Body of pancreas (tissue), 4 donors: ENCODE measurements around the gene RHBDF2. TPM values are rescaled to one million over a fixed set of nuclear protein-coding genes. Genes with fewer than 3 reads are reported as not detected.

Experiments used
- ATAC-seq: fragments of 150-250 bp; one replicate; pipeline ENCODE4 v1.9.1; 2016
- DNase-seq, 4 donors: peaks; one replicate each; pipeline ENCODE4 v3.0.0-alpha.2; 2019
- H3K27ac ChIP-seq, 4 donors: fragments of 200-600 bp; sonication (generic); 1 replicate in 3 of 4; 2 replicates in 1 of 4; pipeline versions ENCODE4 v1.5.1 to v1.6.1; 2016 to 2019; ENCODE audit warnings: mild to moderate bottlenecking in 1 of 4, mixed read lengths in 1 of 4, moderate library complexity in 1 of 4
- H3K27me3 ChIP-seq, 2 donors: fragments of 200-600 bp; sonication (generic); one replicate each; pipeline ENCODE4 v1.6.0; 2016; ENCODE audit warnings: mild to moderate bottlenecking in 1 of 2
- H3K36me3 ChIP-seq, 2 donors: fragments of 200-600 bp; sonication (generic); replicated peaks in 1 of 2; 2 replicates each; pipeline ENCODE4 v1.5.1; 2016; ENCODE audit warnings: low read depth in 2 of 2; ENCODE audit not compliant: insufficient read depth in 1 of 2
- H3K4me1 ChIP-seq: fragments of 200-600 bp; sonication (generic); one replicate; pipeline ENCODE4 v1.6.0; 2016
- H3K4me3 ChIP-seq, 2 donors: fragments of 200-600 bp; sonication (generic); 1 replicate in 1 of 2; 2 replicates in 1 of 2; pipeline ENCODE4 v1.5.1; 2016 to 2019
- H3K9me3 ChIP-seq, 3 donors: fragments of 200-600 bp; sonication (generic); 1 replicate in 2 of 3; 2 replicates in 1 of 3; pipeline ENCODE4 v1.5.1; 2016
- POLR2A ChIP-seq, 3 donors: fragments of 450-650 bp; IDR thresholded peaks; one replicate each; pipeline ENCODE4 v1.6.1; 2016; ENCODE audit warnings: antibody characterized with exemption in 3 of 3, mild to moderate bottlenecking in 2 of 3
- WGBS, 2 donors: methylation state at CpG; one replicate each; pipeline ENCODE4 v1.1.5; 2017; 5-methylcytosine and 5-hydroxymethylcytosine counted together
- intact Hi-C: fragments of 100-400 bp; cut with DNase I; formaldehyde crosslinking; loops from one replicate; pipeline ENCODE4 v1.15.1; 2023
- total RNA-seq, 2 donors: library from RNA; depleted of rRNA; stranded (reverse); fragments of >200 nt; gene quantifications; one replicate each; pipeline ENCODE4 v1.1.0, GENCODE V29; 2016
- TF ChIP-seq, protein P1 (sequence below), 7 experiments: fragments of 450-650 bp in 4 of 7; fragments of 200-600 bp in 3 of 7; sonication (generic) in 3 of 7; IDR thresholded peaks; one replicate each; pipeline ENCODE4 v1.5.1; 2016 to 2019; ENCODE audit warnings: antibody characterized with exemption in 7 of 7

The RHBDF2 gene
- total RNA-seq, 2 donors from 2014 or later: 23.1 to 48.1 TPM

DNA sequence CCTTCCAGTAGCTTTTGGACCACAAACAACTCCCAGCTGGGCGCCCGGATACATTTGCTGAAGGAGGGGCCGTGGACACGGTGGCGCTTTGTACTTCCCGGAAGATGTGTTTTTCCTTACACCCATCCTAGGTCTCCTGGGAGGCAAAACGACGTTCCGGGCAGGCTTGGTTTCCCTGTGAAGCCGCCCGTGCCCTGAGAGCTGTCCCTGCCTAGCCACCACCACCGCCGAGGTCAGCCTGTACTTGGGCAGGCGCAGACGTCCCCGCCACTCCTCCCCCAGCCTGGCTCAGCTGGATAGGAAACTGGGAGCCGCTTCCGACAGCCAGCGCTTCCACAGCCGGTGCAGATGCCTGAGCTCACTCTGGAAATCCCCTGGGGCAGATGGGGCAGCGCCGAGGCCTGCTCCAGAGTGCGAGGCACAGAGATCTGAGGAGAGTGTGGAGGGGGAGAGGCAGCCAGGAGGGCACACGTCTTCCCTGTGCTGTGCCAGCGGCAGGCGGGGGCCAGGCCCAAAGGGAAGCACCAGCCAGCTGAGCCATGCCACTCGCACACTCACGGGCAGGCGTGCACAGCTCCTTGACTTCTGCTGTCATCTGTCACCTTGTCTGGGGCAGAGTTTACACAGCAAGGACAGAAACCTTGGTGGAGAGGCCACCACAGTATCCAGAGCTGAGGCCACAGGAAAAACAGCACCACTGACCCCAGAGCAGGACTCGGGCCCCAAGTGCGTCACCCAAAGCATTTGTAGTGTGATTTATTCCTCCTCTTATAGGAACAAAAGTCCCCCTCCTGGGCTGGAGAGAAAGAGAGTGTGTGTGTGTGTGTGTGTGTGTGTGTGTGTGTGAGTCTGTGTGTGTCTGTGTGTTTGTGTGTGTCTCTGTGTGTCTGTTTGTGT, 3.0 kb downstream of the RHBDF2 start:
- Histone ChIP-seq H3K27me3 (no peaks in the 10 kb centered on the region), H3K4me1 (peaks cover 78% of the 10 kb centered on the region), H3K36me3 (no peaks in the 10 kb centered on the region), H3K9me3 (no peaks in the 10 kb centered on the region), H3K27ac (peak overlapping the region; percentile 76 to 96 (median 89)), H3K4me3 (no peak overlapping the region)
- 14 to 30% methylated on average over 2 to 31 of the region's 31 CpGs for WGBS, 2 donors
- intact Hi-C loops: no loop called here
- peak; percentile 46 to 84 (median 74) for TF ChIP-seq POLR2A (IDR thresholded peaks at IDR 0.05)
- TF ChIP-seq, protein P1, sequence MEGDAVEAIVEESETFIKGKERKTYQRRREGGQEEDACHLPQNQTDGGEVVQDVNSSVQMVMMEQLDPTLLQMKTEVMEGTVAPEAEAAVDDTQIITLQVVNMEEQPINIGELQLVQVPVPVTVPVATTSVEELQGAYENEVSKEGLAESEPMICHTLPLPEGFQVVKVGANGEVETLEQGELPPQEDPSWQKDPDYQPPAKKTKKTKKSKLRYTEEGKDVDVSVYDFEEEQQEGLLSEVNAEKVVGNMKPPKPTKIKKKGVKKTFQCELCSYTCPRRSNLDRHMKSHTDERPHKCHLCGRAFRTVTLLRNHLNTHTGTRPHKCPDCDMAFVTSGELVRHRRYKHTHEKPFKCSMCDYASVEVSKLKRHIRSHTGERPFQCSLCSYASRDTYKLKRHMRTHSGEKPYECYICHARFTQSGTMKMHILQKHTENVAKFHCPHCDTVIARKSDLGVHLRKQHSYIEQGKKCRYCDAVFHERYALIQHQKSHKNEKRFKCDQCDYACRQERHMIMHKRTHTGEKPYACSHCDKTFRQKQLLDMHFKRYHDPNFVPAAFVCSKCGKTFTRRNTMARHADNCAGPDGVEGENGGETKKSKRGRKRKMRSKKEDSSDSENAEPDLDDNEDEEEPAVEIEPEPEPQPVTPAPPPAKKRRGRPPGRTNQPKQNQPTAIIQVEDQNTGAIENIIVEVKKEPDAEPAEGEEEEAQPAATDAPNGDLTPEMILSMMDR (IDR thresholded peaks at IDR 0.05): peak in 1 of 7 experiments; percentile 7
- DNase-seq (peak; percentile 81 to 92 (median 90)), ATAC-seq (peak; percentile 49)

DNA sequence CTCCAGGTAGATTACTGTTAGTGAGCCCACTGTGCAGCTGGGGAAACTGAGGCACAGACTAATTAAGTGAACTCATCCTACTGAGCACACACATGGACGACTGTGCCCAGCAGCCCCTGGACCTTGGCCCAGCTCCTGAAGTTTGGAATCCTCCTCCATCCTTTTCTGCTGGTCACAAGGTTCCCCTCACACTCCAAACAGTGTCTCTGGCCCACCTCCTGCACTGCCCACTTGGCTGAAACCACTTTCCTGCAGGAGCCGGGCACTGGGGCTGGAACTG, 3.6 kb downstream of the RHBDF2 start:
- intact Hi-C loops: no loop called here
- H3K36me3 ChIP-seq: no peaks in the 10 kb centered on the region
- no peak for TF ChIP-seq POLR2A (IDR thresholded peaks at IDR 0.05)
- TF ChIP-seq, protein P1 (IDR thresholded peaks at IDR 0.05): no peak
- WGBS, 2 donors: 0 to 11% methylated on average over 1 to 2 of the region's 2 CpGs
- H3K4me1 ChIP-seq: peaks cover 76% of the 10 kb centered on the region
- H3K9me3 ChIP-seq: no peaks in the 10 kb centered on the region
- H3K27me3 ChIP-seq: no peaks in the 10 kb centered on the region
- no peak overlapping the region for H3K4me3 ChIP-seq
- DNase-seq: no peak
- H3K27ac ChIP-seq: peak overlapping the region; percentile 76 to 96 (median 89)
- no peak for ATAC-seq

DNA sequence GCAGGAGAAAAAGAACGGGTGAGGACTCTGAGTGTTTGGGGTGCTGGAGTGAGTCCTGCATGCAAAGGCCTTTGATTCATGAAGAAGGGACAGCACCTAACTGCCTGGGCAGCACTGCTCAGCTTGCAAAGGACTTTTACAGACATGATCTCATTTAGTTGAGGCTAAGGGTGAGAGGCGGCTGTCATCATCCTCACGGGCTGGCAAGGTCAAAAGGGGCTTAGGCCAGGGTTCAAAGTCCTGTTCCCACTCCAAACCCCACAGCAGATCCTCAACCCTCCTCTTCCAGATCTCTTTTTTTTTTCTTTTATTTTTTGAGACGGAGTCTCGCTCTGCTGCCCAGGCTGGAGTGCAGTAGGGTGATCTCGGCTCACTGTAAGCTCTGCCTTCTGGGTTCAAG, 4.8 kb downstream of the RHBDF2 start:
- no peak for ATAC-seq
- TF ChIP-seq, protein P1 (IDR thresholded peaks at IDR 0.05): no peak
- no peak for TF ChIP-seq POLR2A (IDR thresholded peaks at IDR 0.05)
- intact Hi-C loops: no loop called here
- H3K27ac ChIP-seq: no peak overlapping the region
- no peaks in the 10 kb centered on the region for H3K9me3 ChIP-seq
- DNase-seq: no peak
- H3K4me3 ChIP-seq: no peak overlapping the region
- no peaks in the 10 kb centered on the region for H3K27me3 ChIP-seq
- H3K36me3 ChIP-seq: no peaks in the 10 kb centered on the region
- 75 to 77% methylated on average over 5 to 6 of the region's 6 CpGs for WGBS, 2 donors
- H3K4me1 ChIP-seq: peaks cover 74% of the 10 kb centered on the region

DNA sequence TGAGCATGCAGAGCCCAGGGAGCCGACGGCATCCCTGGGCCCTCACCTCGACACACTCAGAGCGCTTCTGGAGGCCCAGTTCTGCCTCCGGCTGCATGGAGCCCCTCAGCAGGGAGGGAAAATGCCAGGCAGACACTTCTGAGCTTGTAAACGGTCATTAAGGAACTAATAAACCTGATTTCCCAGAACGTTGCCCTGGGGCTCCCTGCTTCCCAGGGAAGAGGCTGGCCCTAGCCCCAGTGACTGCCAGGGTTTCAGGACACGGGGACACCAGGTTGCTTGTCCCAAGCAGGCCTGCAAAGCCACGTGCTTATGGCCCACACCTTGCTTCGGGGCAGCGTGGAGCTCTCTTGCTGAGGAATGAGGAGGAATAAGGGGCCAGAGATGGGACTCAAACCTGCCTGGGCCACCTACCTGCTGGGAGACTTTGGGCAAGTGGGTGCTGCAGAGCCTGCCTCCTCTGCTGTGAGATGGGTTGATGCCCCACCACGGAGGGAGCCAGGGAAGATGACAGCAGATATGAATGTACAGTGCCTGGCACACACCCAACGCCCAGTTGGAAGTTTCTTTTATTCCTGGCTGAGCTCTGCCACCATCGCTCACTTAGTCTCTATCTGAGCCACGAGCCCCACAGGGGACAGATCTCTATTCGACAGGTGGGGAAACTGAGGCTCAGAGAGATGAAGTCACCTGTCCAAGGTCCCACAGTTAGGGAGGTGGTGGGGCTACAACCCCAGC, 5.4 kb downstream of the RHBDF2 start:
- Histone ChIP-seq H3K27me3 (no peaks in the 10 kb centered on the region), H3K4me1 (peaks cover 76% of the 10 kb centered on the region), H3K9me3 (no peaks in the 10 kb centered on the region), H3K27ac (peak overlapping the region in 1 of 4 donors; percentile 5), H3K4me3 (no peak overlapping the region), H3K36me3 (no peaks in the 10 kb centered on the region)
- ATAC-seq (no peak), DNase-seq (no peak)
- WGBS, 2 donors: 55 to 68% methylated on average over 5 to 16 of the region's 16 CpGs
- intact Hi-C loops: no loop called here
- no peak for TF ChIP-seq POLR2A (IDR thresholded peaks at IDR 0.05)
- TF ChIP-seq, protein P1 (IDR thresholded peaks at IDR 0.05): no peak
